Trophoblast cell (in vitro differentiated cells and primary cell): ENCODE measurements around the gene AEBP1.

ENCODE experiments used
- DNase-seq, 2 donors: peaks; one replicate each; pipeline ENCODE4 v3.0.0-alpha.2; 2016
- H2AFZ ChIP-seq: 2 replicates; pipeline ENCODE4 v1.6.1; 2013; ENCODE audit warnings: low read length, moderate library complexity, mild to moderate bottlenecking; ENCODE audit not compliant: insufficient read depth, poor library complexity
- H2AK5ac ChIP-seq: 2 replicates; pipeline ENCODE4 v1.6.1; 2013; ENCODE audit warnings: mild to moderate bottlenecking, low read length
- H2BK120ac ChIP-seq: 2 replicates; pipeline ENCODE4 v1.6.1; 2013; ENCODE audit warnings: low read length, mild to moderate bottlenecking, moderate library complexity; ENCODE audit not compliant: insufficient read depth, poor library complexity
- H2BK12ac ChIP-seq: 2 replicates; pipeline ENCODE4 v1.6.1; 2013; ENCODE audit warnings: mild to moderate bottlenecking, low read length, moderate library complexity
- H2BK5ac ChIP-seq: 2 replicates; pipeline ENCODE4 v1.6.1; 2013; ENCODE audit warnings: low read length, low read depth, moderate library complexity, mild to moderate bottlenecking; ENCODE audit not compliant: poor library complexity
- H3K14ac ChIP-seq: 2 replicates; pipeline ENCODE4 v1.6.1; 2013; ENCODE audit warnings: mild to moderate bottlenecking, low read length
- H3K18ac ChIP-seq: 2 replicates; pipeline ENCODE4 v1.6.1; 2013; ENCODE audit warnings: mild to moderate bottlenecking, low read length
- H3K23ac ChIP-seq: 2 replicates; pipeline ENCODE4 v1.6.1; 2013; ENCODE audit warnings: low read length
- H3K27ac ChIP-seq: 2 replicates; pipeline ENCODE4 v1.5.1; 2013; ENCODE audit warnings: low read depth, mild to moderate bottlenecking, inconsistent platforms, low read length, moderate library complexity
- H3K27me3 ChIP-seq: 2 replicates; pipeline ENCODE4 v1.6.1; 2013; ENCODE audit warnings: inconsistent platforms, mild to moderate bottlenecking, low read length, moderate library complexity; ENCODE audit not compliant: insufficient read depth
- H3K36me3 ChIP-seq, 2 experiments: 1 replicate in 1 of 2; 2 replicates in 1 of 2; pipeline ENCODE4 v1.6.1; 2013; ENCODE audit warnings: low read length in 2 of 2, mild to moderate bottlenecking in 2 of 2, moderate library complexity in 1 of 2; ENCODE audit not compliant: insufficient read depth in 2 of 2, control insufficient read depth in 1 of 2
- H3K4ac ChIP-seq: 2 replicates; pipeline ENCODE4 v1.6.1; 2013; ENCODE audit warnings: low read depth, mild to moderate bottlenecking, low read length, moderate library complexity
- H3K4me1 ChIP-seq, 2 experiments: 1 replicate in 1 of 2; 2 replicates in 1 of 2; pipeline ENCODE4 v1.6.1; 2013; ENCODE audit warnings: low read length in 2 of 2, mild to moderate bottlenecking in 2 of 2, moderate library complexity in 1 of 2; ENCODE audit not compliant: insufficient read depth in 2 of 2, control insufficient read depth in 1 of 2
- H3K4me2 ChIP-seq: 2 replicates; pipeline ENCODE4 v1.6.1; 2013; ENCODE audit warnings: inconsistent platforms, mild to moderate bottlenecking, low read length, moderate library complexity
- H3K4me3 ChIP-seq: 2 replicates; pipeline ENCODE4 v1.5.1; 2013; ENCODE audit warnings: mild to moderate bottlenecking, low read depth, low read length, inconsistent platforms
- H3K79me1 ChIP-seq: one replicate; pipeline ENCODE4 v1.6.1; 2013; ENCODE audit warnings: low read length
- H3K79me2 ChIP-seq: 2 replicates; pipeline ENCODE4 v1.6.1; 2013; ENCODE audit warnings: low read length, mild to moderate bottlenecking; ENCODE audit not compliant: control insufficient read depth, insufficient read depth, poor library complexity
- H3K9ac ChIP-seq: 2 replicates; pipeline ENCODE4 v1.6.1; 2013; ENCODE audit warnings: mild to moderate bottlenecking, low read length
- H3K9me3 ChIP-seq: 2 replicates; pipeline ENCODE4 v1.6.1; 2013; ENCODE audit warnings: low read depth, mild to moderate bottlenecking, control low read depth, inconsistent platforms, low read length; ENCODE audit not compliant: insufficient read depth
- H4K12ac ChIP-seq: 2 replicates; pipeline ENCODE4 v1.6.1; 2013; ENCODE audit warnings: low read depth, mild to moderate bottlenecking, low read length, moderate library complexity
- H4K8ac ChIP-seq: 2 replicates; pipeline ENCODE4 v1.6.1; 2013; ENCODE audit warnings: low read depth, mild to moderate bottlenecking, low read length, moderate library complexity
- H4K91ac ChIP-seq: one replicate; pipeline ENCODE4 v1.6.1; 2013; ENCODE audit warnings: low read depth, mild to moderate bottlenecking, low read length, moderate library complexity
- WGBS: extraction: QIAGEN DNeasy Blood & Tissue Kit; methylation state at CpG from one replicate; pipeline ENCODE4 v1.1.7; 2013; ENCODE audit warnings: missing lambda C conversion rate; ENCODE audit not compliant: insufficient read length, insufficient coverage; ENCODE audit errors: extremely low coverage; 5-methylcytosine and 5-hydroxymethylcytosine counted together

AEBP1 gene

DNA sequence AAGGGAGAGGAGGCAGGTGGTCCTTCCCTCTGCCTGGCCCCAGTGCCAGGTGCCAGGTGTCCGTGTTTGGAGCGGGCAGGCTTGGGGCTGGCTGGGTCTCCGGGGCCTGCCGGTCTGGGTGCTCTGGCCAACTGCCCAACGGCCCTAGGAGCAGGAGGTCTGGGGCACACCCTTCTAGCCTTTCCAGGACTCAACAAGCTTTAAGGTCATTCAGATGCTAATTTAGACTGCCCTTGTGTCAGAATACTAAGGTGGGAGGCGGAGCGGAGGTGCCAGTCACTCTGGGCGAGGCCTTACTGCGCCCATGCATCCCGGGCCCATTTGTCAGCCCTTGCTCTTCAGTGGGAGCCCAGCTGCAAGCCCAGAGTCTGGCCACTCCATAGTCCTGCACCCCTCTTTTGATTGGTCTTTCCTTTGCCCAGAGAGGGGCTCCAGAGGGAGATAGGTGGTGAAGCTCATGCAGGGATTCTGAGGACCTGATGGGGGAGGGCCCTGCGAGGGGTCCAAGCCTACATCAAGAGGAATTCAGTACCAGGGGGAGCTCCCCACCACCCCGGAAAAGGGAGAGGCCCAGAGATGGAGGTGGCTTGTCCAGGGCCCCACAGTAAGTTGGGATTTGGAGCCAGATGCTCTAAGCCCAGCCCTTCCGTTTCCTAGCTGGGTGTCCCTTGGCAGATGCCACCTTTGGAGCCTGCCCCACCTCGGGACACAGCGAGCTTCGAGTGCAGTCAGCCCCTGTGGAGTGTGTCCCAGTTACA is 40.1 kb upstream of the AEBP1 start:
- no peak overlapping the region for H4K12ac ChIP-seq
- no peak overlapping the region for H3K27ac ChIP-seq
- peaks cover 0 to 8% of the 10 kb centered on the region in 2 experiments for H3K4me1 ChIP-seq
- H4K91ac ChIP-seq = no peak overlapping the region
- peak overlapping the region; percentile 30 for H3K9ac ChIP-seq
- no peaks in the 10 kb centered on the region for H3K79me2 ChIP-seq
- no peak overlapping the region for H2BK5ac ChIP-seq
- H3K18ac ChIP-seq = no peak overlapping the region
- no peak overlapping the region for H2AK5ac ChIP-seq
- no peak overlapping the region for H4K8ac ChIP-seq
- H2BK120ac ChIP-seq = no peak overlapping the region
- H3K79me1 ChIP-seq = no peaks in the 10 kb centered on the region
- H3K4me2 ChIP-seq = no peak overlapping the region
- no peak overlapping the region for H3K23ac ChIP-seq
- no peak for DNase-seq
- H3K36me3 ChIP-seq = peaks cover 33 to 37% of the 10 kb centered on the region in 2 experiments
- H2BK12ac ChIP-seq = no peak overlapping the region
- H2AFZ ChIP-seq = no peak overlapping the region
- H3K14ac ChIP-seq = no peak overlapping the region
- H3K9me3 ChIP-seq = no peaks in the 10 kb centered on the region
- no peaks in the 10 kb centered on the region for H3K27me3 ChIP-seq
- no peak overlapping the region for H3K4ac ChIP-seq
- WGBS = no CpG with 5 or more reads among the region's 16 CpGs
- H3K4me3 ChIP-seq = no peak overlapping the region

DNA sequence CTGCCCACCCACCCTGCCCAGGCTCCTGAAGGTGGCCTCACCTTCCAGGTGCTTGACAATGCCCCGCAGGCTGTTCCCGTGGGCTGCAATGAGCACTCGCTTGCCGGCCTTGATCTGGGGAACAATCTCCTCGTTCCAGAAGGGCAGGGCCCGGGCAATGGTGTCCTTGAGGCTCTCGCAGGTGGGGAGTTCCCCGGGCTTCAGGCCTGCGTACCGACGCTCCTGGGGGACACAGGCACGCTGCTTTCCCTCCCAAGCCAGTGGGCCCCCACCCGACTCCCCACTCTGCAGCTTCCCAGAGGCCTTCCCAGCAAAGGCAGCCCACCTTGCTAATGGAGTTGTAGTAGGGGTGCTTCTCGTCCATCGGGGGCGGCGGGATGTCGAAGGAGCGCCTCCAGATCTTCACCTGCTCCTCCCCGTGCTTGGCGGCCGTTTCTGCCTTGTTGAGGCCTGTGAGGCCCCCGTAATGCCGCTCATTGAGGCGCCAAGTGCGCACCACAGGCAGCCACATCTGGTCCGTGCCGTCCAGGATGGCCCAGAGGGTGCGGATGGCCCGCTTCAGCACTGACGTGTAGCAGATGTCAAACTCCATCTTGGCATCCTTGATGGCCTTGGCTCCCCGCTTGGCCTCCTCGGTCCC is 39.2 kb upstream of the AEBP1 start:
- H3K9ac ChIP-seq = no peak overlapping the region
- no peak overlapping the region for H4K91ac ChIP-seq
- H3K14ac ChIP-seq = no peak overlapping the region
- no peaks in the 10 kb centered on the region for H3K9me3 ChIP-seq
- H2AK5ac ChIP-seq = no peak overlapping the region
- H3K4me1 ChIP-seq = peaks cover 0 to 8% of the 10 kb centered on the region in 2 experiments
- H3K18ac ChIP-seq = no peak overlapping the region
- no peak overlapping the region for H2BK12ac ChIP-seq
- no peak overlapping the region for H3K27ac ChIP-seq
- H3K4ac ChIP-seq = no peak overlapping the region
- H2BK120ac ChIP-seq = no peak overlapping the region
- no peak overlapping the region for H3K4me2 ChIP-seq
- H4K12ac ChIP-seq = no peak overlapping the region
- no peak for DNase-seq
- no CpG with 5 or more reads among the region's 33 CpGs for WGBS
- H3K79me1 ChIP-seq = no peaks in the 10 kb centered on the region
- no peak overlapping the region for H4K8ac ChIP-seq
- H3K36me3 ChIP-seq = peaks cover 25 to 28% of the 10 kb centered on the region in 2 experiments
- no peak overlapping the region for H3K23ac ChIP-seq
- H3K79me2 ChIP-seq = no peaks in the 10 kb centered on the region
- H2BK5ac ChIP-seq = no peak overlapping the region
- H3K4me3 ChIP-seq = no peak overlapping the region
- H3K27me3 ChIP-seq = no peaks in the 10 kb centered on the region
- no peak overlapping the region for H2AFZ ChIP-seq

GRCh38 chr7:44065431-44066110 is 38.6 kb upstream of the AEBP1 start, which contains the start of gene PGAM2:
PGAM2 (minus strand) TSS chr7:44065567; CDS start chr7:44065529, 38 bp downstream.
- no peak within 1 kb of the TSS for H3K18ac ChIP-seq
- H3K27me3 ChIP-seq = no peaks in the 10 kb centered on the region
- no CpG with 5 or more reads among the region's 14 CpGs for WGBS
- H3K4ac ChIP-seq = no peak within 1 kb of the TSS
- H2AFZ ChIP-seq = no peak within 1 kb of the TSS
- H2BK120ac ChIP-seq = no peak within 1 kb of the TSS
- H3K9me3 ChIP-seq = no peaks in the 10 kb centered on the region
- H2BK5ac ChIP-seq = no peak within 1 kb of the TSS
- H3K79me2 ChIP-seq = no peaks in the 10 kb centered on the region
- H2BK12ac ChIP-seq = no peak within 1 kb of the TSS
- H3K4me2 ChIP-seq = no peak within 1 kb of the TSS
- no peak within 1 kb of the TSS for H3K27ac ChIP-seq
- no peak within 1 kb of the TSS for H3K23ac ChIP-seq
- peaks cover 0 to 8% of the 10 kb centered on the region in 2 experiments for H3K4me1 ChIP-seq
- no peak within 1 kb of the TSS for H3K14ac ChIP-seq
- no peak within 1 kb of the TSS for H4K8ac ChIP-seq
- H3K9ac ChIP-seq = no peak within 1 kb of the TSS
- no peaks in the 10 kb centered on the region for H3K79me1 ChIP-seq
- H3K4me3 ChIP-seq = no peak within 1 kb of the TSS
- no peak within 1 kb of the TSS for H2AK5ac ChIP-seq
- H4K12ac ChIP-seq = no peak within 1 kb of the TSS
- H4K91ac ChIP-seq = no peak within 1 kb of the TSS
- DNase-seq = no peak
- H3K36me3 ChIP-seq = peaks cover 18 to 22% of the 10 kb centered on the region in 2 experiments

- H2AK5ac ChIP-seq = no peak overlapping the region
- no peak overlapping the region for H4K91ac ChIP-seq
- H3K36me3 ChIP-seq = peaks cover 13 to 17% of the 10 kb centered on the region in 2 experiments
- no peak overlapping the region for H2BK120ac ChIP-seq
- H3K4ac ChIP-seq = no peak overlapping the region
- H3K79me1 ChIP-seq = no peaks in the 10 kb centered on the region
- H3K9ac ChIP-seq = no peak overlapping the region
- H3K4me2 ChIP-seq = no peak overlapping the region
- no peak for DNase-seq
- no peak overlapping the region for H2BK5ac ChIP-seq
- peaks cover 0 to 8% of the 10 kb centered on the region in 2 experiments for H3K4me1 ChIP-seq
- H3K14ac ChIP-seq = no peak overlapping the region
- H3K18ac ChIP-seq = no peak overlapping the region
- H4K8ac ChIP-seq = no peak overlapping the region
- no peaks in the 10 kb centered on the region for H3K79me2 ChIP-seq
- no peaks in the 10 kb centered on the region for H3K27me3 ChIP-seq
- no peaks in the 10 kb centered on the region for H3K9me3 ChIP-seq
- H2AFZ ChIP-seq = no peak overlapping the region
- no peak overlapping the region for H2BK12ac ChIP-seq
- H4K12ac ChIP-seq = no peak overlapping the region
- H3K23ac ChIP-seq = no peak overlapping the region
- no CpG with 5 or more reads among the region's 6 CpGs for WGBS
- H3K4me3 ChIP-seq = no peak overlapping the region
- H3K27ac ChIP-seq = no peak overlapping the region
These were observed 38.1 kb upstream of the AEBP1 start for GRCh38 chr7:44066111-44066460.
